ENCODE results near the gene CCL13.
"Not testable (repeated sequence)": the region's sequence is repeated elsewhere in the genome, so short reads cannot be mapped to it uniquely, and the experiment has no call there.

The CCL13 gene

GRCh38 chr17:34356194-34356593 lies at the start of gene CCL13:
CCL13 (plus strand) TSS chr17:34356480; CDS start chr17:34356527, 47 bp downstream.
- CTCF ChIA-PET, result interaction anchor here (0.9 to 12.0 kb wide), 5 partner anchors 8 to 154 kb away, joined by 3 to 316 read pairs (median 3); no protein-coding TSS in a partner anchor
- no peaks in the 10 kb centered on the region for H3K9me3 Mint-ChIP-seq
- no peaks in the 10 kb centered on the region for H3K36me3 Mint-ChIP-seq
- H3K27ac Mint-ChIP-seq, result no peak within 1 kb of the TSS
- H3K4me1 Mint-ChIP-seq, result peaks cover 9% of the 10 kb centered on the region
- no peak within 1 kb of the TSS for H3K4me3 Mint-ChIP-seq
- peaks cover 52% of the 10 kb centered on the region for H3K27me3 Mint-ChIP-seq
- no peak for DNase-seq

GRCh38 chr17:34307110-34307509 lies 49.2 kb upstream of the CCL13 start:
- peaks cover 12% of the 10 kb centered on the region for H3K27me3 Mint-ChIP-seq
- no peak for DNase-seq
- H3K4me1 Mint-ChIP-seq, result no peaks in the 10 kb centered on the region
- H3K27ac Mint-ChIP-seq, result no peak overlapping the region
- CTCF ChIA-PET, result interaction anchor here (0.7 to 1.3 kb wide), 3 partner anchors 22 to 55 kb away, joined by 3 to 4 read pairs (median 3); partner anchors contain the start of gene CCL11
- H3K36me3 Mint-ChIP-seq, result no peaks in the 10 kb centered on the region
- no peaks in the 10 kb centered on the region for H3K9me3 Mint-ChIP-seq
- H3K4me3 Mint-ChIP-seq, result no peak overlapping the region

GRCh38 chr17:34308371-34308770 lies 47.9 kb upstream of the CCL13 start:
- Mint-ChIP-seq H3K27ac (no peak overlapping the region), H3K4me3 (no peak overlapping the region), H3K4me1 (no peaks in the 10 kb centered on the region), H3K9me3 (no peaks in the 10 kb centered on the region), H3K27me3 (peaks cover 18% of the 10 kb centered on the region), H3K36me3 (no peaks in the 10 kb centered on the region)
- CTCF ChIA-PET, result interaction anchor here (0.9 to 1.0 kb wide), 2 partner anchors 9 to 53 kb away, joined by 3 read pairs; no protein-coding TSS in a partner anchor
- DNase-seq, result no peak

- Mint-ChIP-seq H3K27ac (no peak overlapping the region), H3K36me3 (no peaks in the 10 kb centered on the region), H3K4me1 (no peaks in the 10 kb centered on the region), H3K4me3 (no peak overlapping the region), H3K9me3 (no peaks in the 10 kb centered on the region), H3K27me3 (peaks cover 19% of the 10 kb centered on the region)
- CTCF ChIA-PET, result interaction anchor here (2.1 kb wide), 1 partner anchor 111 kb away, joined by 7 read pairs; no protein-coding TSS in a partner anchor
- DNase-seq, result no peak
These were observed 45.0 kb upstream of the CCL13 start for GRCh38 chr17:34311291-34311690.

GRCh38 chr17:34312080-34312479 lies 44.2 kb upstream of the CCL13 start:
- no peaks in the 10 kb centered on the region for H3K4me1 Mint-ChIP-seq
- no peaks in the 10 kb centered on the region for H3K9me3 Mint-ChIP-seq
- peaks cover 19% of the 10 kb centered on the region for H3K27me3 Mint-ChIP-seq
- DNase-seq, result no peak
- H3K4me3 Mint-ChIP-seq, result no peak overlapping the region
- CTCF ChIA-PET, result interaction anchor here (2.1 kb wide), 1 partner anchor 111 kb away, joined by 7 read pairs; no protein-coding TSS in a partner anchor
- no peak overlapping the region for H3K27ac Mint-ChIP-seq
- H3K36me3 Mint-ChIP-seq, result no peaks in the 10 kb centered on the region

GRCh38 chr17:34313164-34313563 lies 43.1 kb upstream of the CCL13 start:
- H3K36me3 Mint-ChIP-seq, result no peaks in the 10 kb centered on the region
- no peak for DNase-seq
- H3K4me3 Mint-ChIP-seq, result no peak overlapping the region
- no peak overlapping the region for H3K27ac Mint-ChIP-seq
- CTCF ChIA-PET, result interaction anchor here (2.1 kb wide), 1 partner anchor 113 kb away, joined by 7 read pairs; no protein-coding TSS in a partner anchor
- H3K9me3 Mint-ChIP-seq, result no peaks in the 10 kb centered on the region
- no peaks in the 10 kb centered on the region for H3K4me1 Mint-ChIP-seq
- peaks cover 19% of the 10 kb centered on the region for H3K27me3 Mint-ChIP-seq

GRCh38 chr17:34314279-34314678 lies 42.0 kb upstream of the CCL13 start:
- H3K9me3 Mint-ChIP-seq, result no peaks in the 10 kb centered on the region
- H3K27ac Mint-ChIP-seq, result no peak overlapping the region
- no peaks in the 10 kb centered on the region for H3K36me3 Mint-ChIP-seq
- peaks cover 17% of the 10 kb centered on the region for H3K27me3 Mint-ChIP-seq
- H3K4me1 Mint-ChIP-seq, result no peaks in the 10 kb centered on the region
- H3K4me3 Mint-ChIP-seq, result no peak overlapping the region
- CTCF ChIA-PET, result no interaction called here
- DNase-seq, result no peak

- Mint-ChIP-seq H3K4me3 (no peak overlapping the region), H3K4me1 (no peaks in the 10 kb centered on the region), H3K36me3 (no peaks in the 10 kb centered on the region), H3K27ac (no peak overlapping the region), H3K27me3 (peaks cover 5% of the 10 kb centered on the region), H3K9me3 (no peaks in the 10 kb centered on the region)
- CTCF ChIA-PET, result interaction anchor here (2.8 kb wide), 1 partner anchor 44 kb away, joined by 9 read pairs; no protein-coding TSS in a partner anchor
- DNase-seq, result no peak
These were observed 37.8 kb upstream of the CCL13 start for GRCh38 chr17:34318474-34318873.

- H3K27me3 Mint-ChIP-seq, result peaks cover 4% of the 10 kb centered on the region
- DNase-seq, result no peak
- H3K36me3 Mint-ChIP-seq, result no peaks in the 10 kb centered on the region
- CTCF ChIA-PET, result interaction anchor here (1.0 kb wide), 1 partner anchor 42 kb away, joined by 3 read pairs; no protein-coding TSS in a partner anchor
- H3K9me3 Mint-ChIP-seq, result no peaks in the 10 kb centered on the region
- no peak within 1 kb of the TSS for H3K4me3 Mint-ChIP-seq
- H3K27ac Mint-ChIP-seq, result no peak within 1 kb of the TSS
- H3K4me1 Mint-ChIP-seq, result no peaks in the 10 kb centered on the region
These were observed 37.2 kb upstream of the CCL13 start, which contains the start of gene CCL8 for GRCh38 chr17:34319039-34319483. CCL8 (plus strand) TSS chr17:34319435; CDS start chr17:34319502, 67 bp downstream.

- DNase-seq, result no peak
- H3K9me3 Mint-ChIP-seq, result no peaks in the 10 kb centered on the region
- no peaks in the 10 kb centered on the region for H3K4me1 Mint-ChIP-seq
- no peak overlapping the region for H3K4me3 Mint-ChIP-seq
- CTCF ChIA-PET, result interaction anchor here (1.6 kb wide), 1 partner anchor 39 kb away, joined by 6 read pairs; no protein-coding TSS in a partner anchor
- peaks cover 9% of the 10 kb centered on the region for H3K27me3 Mint-ChIP-seq
- no peaks in the 10 kb centered on the region for H3K36me3 Mint-ChIP-seq
- no peak overlapping the region for H3K27ac Mint-ChIP-seq
These were observed 34.3 kb upstream of the CCL13 start for GRCh38 chr17:34321964-34322363.

GRCh38 chr17:34327580-34327979 lies 28.7 kb upstream of the CCL13 start:
- H3K9me3 Mint-ChIP-seq, H3K4me1 Mint-ChIP-seq, H3K27ac Mint-ChIP-seq, DNase-seq, H3K36me3 Mint-ChIP-seq, H3K4me3 Mint-ChIP-seq: not testable (repeated sequence)
- CTCF ChIA-PET, result interaction anchor here (1.7 kb wide), 1 partner anchor 34 kb away, joined by 5 read pairs; no protein-coding TSS in a partner anchor
- H3K27me3 Mint-ChIP-seq, result peaks cover 25% of the 10 kb centered on the region

GRCh38 chr17:34337701-34338100 lies 18.6 kb upstream of the CCL13 start:
- CTCF ChIA-PET, result interaction anchor here (1.1 to 1.2 kb wide), 2 partner anchors 23 to 24 kb away, joined by 3 read pairs; no protein-coding TSS in a partner anchor
- Mint-ChIP-seq H3K27ac (no peak overlapping the region), H3K9me3 (no peaks in the 10 kb centered on the region), H3K36me3 (no peaks in the 10 kb centered on the region), H3K4me1 (no peaks in the 10 kb centered on the region), H3K4me3 (no peak overlapping the region), H3K27me3 (peaks cover 39% of the 10 kb centered on the region)
- no peak for DNase-seq

GRCh38 chr17:34339138-34339770 lies 17.0 kb upstream of the CCL13 start:
- no peak for DNase-seq
- CTCF ChIA-PET, result interaction anchor here (1.2 kb wide), 1 partner anchor 21 kb away, joined by 3 read pairs; no protein-coding TSS in a partner anchor
- Mint-ChIP-seq H3K4me3 (no peak overlapping the region), H3K27ac (no peak overlapping the region), H3K36me3 (no peaks in the 10 kb centered on the region), H3K9me3 (no peaks in the 10 kb centered on the region), H3K27me3 (peaks cover 31% of the 10 kb centered on the region), H3K4me1 (no peaks in the 10 kb centered on the region)

GRCh38 chr17:34341916-34342315 lies 14.4 kb upstream of the CCL13 start:
- H3K36me3 Mint-ChIP-seq, result no peaks in the 10 kb centered on the region
- H3K27me3 Mint-ChIP-seq, result peaks cover 30% of the 10 kb centered on the region
- no peak overlapping the region for H3K4me3 Mint-ChIP-seq
- no peak for DNase-seq
- no peaks in the 10 kb centered on the region for H3K9me3 Mint-ChIP-seq
- no peak overlapping the region for H3K27ac Mint-ChIP-seq
- H3K4me1 Mint-ChIP-seq, result no peaks in the 10 kb centered on the region
- CTCF ChIA-PET, result interaction anchor here (1.6 kb wide), 1 partner anchor 141 kb away, joined by 5 read pairs; no protein-coding TSS in a partner anchor

Data from activated naive CD4-positive, alpha-beta T cell treated with anti-CD3 and anti-CD28 coated beads, Interleukin-2, amount 10 ng/mL, durations not matched to agents 7 days and 5 days (primary cell).